H1 (cell line): ENCODE data around the gene PDYN. TPM values are rescaled to one million over a fixed set of nuclear protein-coding genes. Genes with fewer than 3 reads are reported as not detected.

ENCODE experiments used
- CTCF ChIA-PET: fragments of 300-600 bp; sonication (Branson Sonifier 250); formaldehyde crosslinking; loops from one replicate; lab custom pipeline; 2021; ENCODE audit not compliant: partially characterized antibody; lab: Charles Lee
- POLR2A ChIA-PET: fragments of 300-600 bp; sonication (Branson Sonifier 250); formaldehyde crosslinking; loops from one replicate; lab custom pipeline; 2021; ENCODE audit warnings: inconsistent platforms; ENCODE audit not compliant: partially characterized antibody; lab: Charles Lee
- DNase-seq, 2 experiments: peaks; one replicate each; pipeline versions ENCODE4 v3.0.0 to v3.0.0-alpha.2; 2010 to 2022; ENCODE audit warnings: low spot score in 2 of 2, low read depth in 1 of 2, mixed read lengths in 1 of 2
- FAIRE-seq: peaks from 2 replicates; lab custom pipeline; 2011; peaks lifted over from hg19 to GRCh38; lab: Jason Lieb, UNC
- H2AFZ ChIP-seq: 2 replicates; pipeline ENCODE4 v1.8.1; 2012; ENCODE audit warnings: low read length, inconsistent platforms
- H2AK5ac ChIP-seq: 2 replicates; pipeline ENCODE4 v1.6.1; 2013; ENCODE audit warnings: low read depth, low read length
- H2BK120ac ChIP-seq: replicated peaks from 2 replicates; pipeline ENCODE3; 2013; ENCODE audit warnings: low read depth, low read length, inconsistent platforms
- H2BK12ac ChIP-seq: 2 replicates; pipeline ENCODE4 v1.6.1; 2013; ENCODE audit warnings: low read depth, low read length
- H2BK15ac ChIP-seq: 2 replicates; pipeline ENCODE4 v1.6.1; 2013; ENCODE audit warnings: low read length
- H2BK20ac ChIP-seq: 2 replicates; pipeline ENCODE4 v1.6.1; 2013; ENCODE audit warnings: low read length
- H2BK5ac ChIP-seq: 2 replicates; pipeline ENCODE4 v1.6.1; 2013; ENCODE audit warnings: low read depth, low read length
- H3K14ac ChIP-seq: 2 replicates; pipeline ENCODE4 v1.6.1; 2013; ENCODE audit warnings: inconsistent platforms; ENCODE audit not compliant: insufficient read length
- H3K18ac ChIP-seq: 2 replicates; pipeline ENCODE4 v1.6.1; 2013; ENCODE audit warnings: low read length; ENCODE audit errors: extremely low read depth
- H3K23ac ChIP-seq: 2 replicates; pipeline ENCODE4 v1.6.1; 2013; ENCODE audit warnings: inconsistent platforms; ENCODE audit not compliant: insufficient read length
- H3K23me2 ChIP-seq: 2 replicates; pipeline ENCODE4 v1.6.1; 2013; ENCODE audit warnings: low read depth, low read length
- H3K27ac ChIP-seq: 2 replicates; pipeline ENCODE4 v1.6.1; 2011; ENCODE audit warnings: low read depth, low read length, inconsistent platforms
- H3K27me3 ChIP-seq, 4 experiments: replicated peaks in 1 of 4; 1 replicate in 1 of 4; 2 replicates in 3 of 4; pipeline versions ENCODE4 v1.6.1 to v1.8.1; 2011 to 2013; ENCODE audit warnings: low read length in 3 of 4, mild to moderate bottlenecking in 3 of 4, inconsistent platforms in 2 of 4, mixed read lengths in 2 of 4, moderate library complexity in 1 of 4; ENCODE audit not compliant: control insufficient read depth in 3 of 4, insufficient read depth in 3 of 4; ENCODE audit errors: extremely low read depth in 1 of 4
- H3K36me3 ChIP-seq, 4 experiments: 2 replicates each; pipeline versions ENCODE4 v1.6.1 to v1.8.1; 2011 to 2013; ENCODE audit warnings: mild to moderate bottlenecking in 4 of 4, low read length in 3 of 4, moderate library complexity in 2 of 4, control low read depth in 1 of 4, inconsistent platforms in 1 of 4; ENCODE audit not compliant: insufficient read depth in 4 of 4, control insufficient read depth in 2 of 4
- H3K4ac ChIP-seq: replicated peaks from 2 replicates; pipeline ENCODE3; 2013; ENCODE audit warnings: low read length, low read depth, mixed read lengths, inconsistent platforms; ENCODE audit not compliant: insufficient read length
- H3K4me1 ChIP-seq, 4 experiments: replicated peaks in 1 of 4; 1 replicate in 1 of 4; 2 replicates in 3 of 4; pipeline versions ENCODE4 v1.6.1 to v1.8.1; 2011 to 2013; ENCODE audit warnings: low read length in 3 of 4, inconsistent platforms in 2 of 4, mixed read lengths in 1 of 4; ENCODE audit not compliant: insufficient read depth in 4 of 4, control insufficient read depth in 3 of 4
- H3K4me2 ChIP-seq, 2 experiments: 2 replicates each; pipeline versions ENCODE4 v1.6.1 to v1.8.1; 2011 to 2013; ENCODE audit warnings: low read depth in 2 of 2, low read length in 2 of 2, control low read depth in 1 of 2, inconsistent platforms in 1 of 2, mild to moderate bottlenecking in 1 of 2; ENCODE audit not compliant: insufficient read depth in 1 of 2
- H3K4me3 ChIP-seq, 4 experiments: fragments of 200-600, 300-600 bp in 1 of 4; sonication (generic), shearing (Covaris generic), sonication (Bioruptor Twin) in 1 of 4; 2 replicates each; pipeline versions ENCODE4 v1.5.1 to v1.8.1; 2011 to 2016; ENCODE audit warnings: low read length in 4 of 4, low read depth in 3 of 4, control low read depth in 2 of 4, inconsistent platforms in 2 of 4, mild to moderate bottlenecking in 2 of 4, mixed read lengths in 1 of 4, moderate library complexity in 1 of 4; ENCODE audit not compliant: insufficient read depth in 2 of 4; ENCODE audit errors: extremely low read depth in 1 of 4
- H3K56ac ChIP-seq: replicated peaks from 2 replicates; pipeline ENCODE3; 2013; ENCODE audit warnings: low read depth, mild to moderate bottlenecking, mixed read lengths, low read length, inconsistent platforms; ENCODE audit not compliant: insufficient read length
- H3K79me1 ChIP-seq: 2 replicates; pipeline ENCODE4 v1.6.1; 2013; ENCODE audit warnings: low read depth, low read length, control low read depth
- H3K79me2 ChIP-seq, 2 experiments: 2 replicates each; pipeline versions ENCODE4 v1.6.1 to v1.8.1; 2012 to 2013; ENCODE audit warnings: low read length in 2 of 2, mild to moderate bottlenecking in 2 of 2, inconsistent platforms in 1 of 2; ENCODE audit not compliant: insufficient read depth in 2 of 2, control insufficient read depth in 1 of 2
- H3K9ac ChIP-seq, 4 experiments: replicated peaks in 1 of 4; 1 replicate in 1 of 4; 2 replicates in 3 of 4; pipeline versions ENCODE4 v1.6.1 to v1.8.1; 2011 to 2013; ENCODE audit warnings: low read depth in 3 of 4, low read length in 3 of 4, control low read depth in 2 of 4, mild to moderate bottlenecking in 2 of 4, moderate library complexity in 2 of 4, inconsistent platforms in 1 of 4; ENCODE audit errors: extremely low read depth in 1 of 4
- H3K9me3 ChIP-seq, 2 experiments: 2 replicates each; pipeline versions ENCODE4 v1.6.1 to v1.8.1; 2012 to 2013; ENCODE audit warnings: mild to moderate bottlenecking in 2 of 2, moderate library complexity in 2 of 2, control low read depth in 1 of 2, inconsistent platforms in 1 of 2, low read depth in 1 of 2, low read length in 1 of 2, mixed read lengths in 1 of 2; ENCODE audit not compliant: insufficient read depth in 2 of 2
- H4K20me1 ChIP-seq, 2 experiments: replicated peaks in 1 of 2; 2 replicates each; pipeline versions ENCODE3 to v1.8.1; 2011 to 2013; ENCODE audit warnings: inconsistent platforms in 2 of 2, low read length in 2 of 2, mild to moderate bottlenecking in 1 of 2; ENCODE audit not compliant: insufficient read depth in 2 of 2, control insufficient read depth in 1 of 2
- H4K5ac ChIP-seq: 2 replicates; pipeline ENCODE4 v1.6.1; 2013; ENCODE audit warnings: low read length, low read depth, mixed read lengths, inconsistent platforms; ENCODE audit not compliant: insufficient read length
- H4K8ac ChIP-seq: 2 replicates; pipeline ENCODE4 v1.8.0; 2013; ENCODE audit warnings: mild to moderate bottlenecking, moderate library complexity, low read length, inconsistent platforms; ENCODE audit not compliant: insufficient read depth; ENCODE audit errors: extremely low read depth
- H4K91ac ChIP-seq: replicated peaks from 2 replicates; pipeline ENCODE3; 2013; ENCODE audit warnings: low read length, mixed read lengths, inconsistent platforms; ENCODE audit not compliant: insufficient read length
- ATF3 ChIP-seq: IDR thresholded peaks from 2 replicates; pipeline ENCODE4 v1.6.1; 2011; ENCODE audit warnings: low read depth, mild to moderate bottlenecking, low read length; ENCODE audit not compliant: insufficient read depth
- CHD1 ChIP-seq: IDR thresholded peaks from 2 replicates; pipeline ENCODE4 v1.6.1; 2012; ENCODE audit warnings: low read depth, low read length, improper control_type of control experiment
- EZH2 ChIP-seq: fragments of 200-600 bp; sonication (generic); IDR thresholded peaks from 2 replicates; pipeline ENCODE4 v1.7.1; 2012; ENCODE audit warnings: low read depth, mild to moderate bottlenecking, moderate library complexity, low read length, inconsistent platforms; ENCODE audit not compliant: severe bottlenecking
- JUN ChIP-seq: IDR thresholded peaks from 2 replicates; pipeline ENCODE4 v1.6.1; 2011; ENCODE audit warnings: low read depth, mild to moderate bottlenecking, improper control_type of control experiment, low read length
- KDM5A ChIP-seq: fragments of 200-600 bp; IDR thresholded peaks from 2 replicates; pipeline ENCODE4 v1.7.1; 2012; ENCODE audit warnings: mild to moderate bottlenecking, low read length, inconsistent platforms, mixed read lengths
- RFX5 ChIP-seq: IDR thresholded peaks from 2 replicates; pipeline ENCODE4 v1.6.1; 2011; ENCODE audit warnings: low read depth, low read length, improper control_type of control experiment, borderline replicate concordance
- RNF2 ChIP-seq: fragments of 200-900, 300-1000 bp; sonication (generic); IDR thresholded peaks from 2 replicates; pipeline ENCODE4 v1.7.1; 2016; ENCODE audit warnings: borderline replicate concordance, low read depth, mild to moderate bottlenecking, antibody characterized with exemption, low read length; ENCODE audit not compliant: poor library complexity, severe bottlenecking; ENCODE audit errors: missing control alignments
- SIRT6 ChIP-seq: IDR thresholded peaks from one replicate; pipeline ENCODE4 v1.7.1; 2012; ENCODE audit warnings: low read length, inconsistent platforms
- SP2 ChIP-seq: IDR thresholded peaks from 2 replicates; pipeline ENCODE4 v1.6.1; 2012; ENCODE audit warnings: mild to moderate bottlenecking, low read length, inconsistent platforms
- WGBS, 2 experiments: shearing (Covaris generic) in 1 of 2; methylation state at CpG; one replicate each; pipeline versions ENCODE4 v1.1.6 to v1.1.7; 2013 to 2015; ENCODE audit warnings: low lambda C conversion rate in 2 of 2, mixed read lengths in 2 of 2, inconsistent platforms in 1 of 2, low coverage in 1 of 2, missing lambda C conversion rate in 1 of 2; ENCODE audit not compliant: insufficient replicate concordance in 2 of 2, insufficient coverage in 1 of 2, insufficient read length in 1 of 2; ENCODE audit errors: extremely low coverage in 1 of 2, missing lambda C conversion rate in 1 of 2; 5-methylcytosine and 5-hydroxymethylcytosine counted together
- polyA plus RNA-seq, 7 experiments: library from polyadenylated mRNA; depleted of rRNA in 3 of 7; stranded (reverse) in 5 of 7; unstranded in 2 of 7; fragments of >200 nt in 5 of 7; fragments of 200-250 nt in 2 of 7; gene quantifications; 1 replicate in 5 of 7; 2 replicates in 1 of 7; 4 replicates in 1 of 7; pipeline versions ENCODE4 v1.2.1 to v1.2.3, GENCODE V29; 2011 to 2013; ENCODE audit warnings: missing spikeins in 2 of 7, mixed read lengths in 2 of 7
- total RNA-seq: library from RNA; stranded (reverse); fragmentation: NEBNext Ultra II Directional; extraction: Animal tissue kit (Norgen Biotek cat#: 25700); gene quantifications from 2 replicates; pipeline ENCODE4 v1.2.1, GENCODE V29; 2021

Gene PDYN
- total and polyA plus RNA-seq, 2 of the 8 experiments (the other 6 are each of a cell fraction or from before 2014, with no cell fraction given), result 0.54 to 0.60 TPM

GRCh38 chr20:1929460-1929859, 64.4 kb downstream of the PDYN start:
- H3K23ac ChIP-seq, result no peak overlapping the region
- no peak for TF ChIP-seq EZH2
- no peak for TF ChIP-seq KDM5A
- TF ChIP-seq SP2, result no peak
- no peak for TF ChIP-seq JUN
- no peak for TF ChIP-seq ATF3
- TF ChIP-seq CHD1, result no peak
- TF ChIP-seq RFX5, result no peak
- TF ChIP-seq SIRT6, result no peak
- TF ChIP-seq RNF2, result no peak
- no peaks in the 10 kb centered on the region for H3K9me3 ChIP-seq
- H3K4ac ChIP-seq, result no peak overlapping the region
- H3K18ac ChIP-seq, result no peak overlapping the region
- H4K5ac ChIP-seq, result no peak overlapping the region
- no peak overlapping the region for H2AK5ac ChIP-seq
- no peak overlapping the region for H2AFZ ChIP-seq
- H4K8ac ChIP-seq, result no peak overlapping the region
- H3K27me3 ChIP-seq, result no peaks in the 10 kb centered on the region
- H3K9ac ChIP-seq, result no peak overlapping the region
- no peak overlapping the region for H3K56ac ChIP-seq
- 0 out of 2 replicates have a peak overlapping the region, but pooled peaks have one; percentile 28 for H2BK5ac ChIP-seq
- H3K4me2 ChIP-seq, result no peak overlapping the region
- no peak overlapping the region for H2BK120ac ChIP-seq
- no peak overlapping the region for H4K91ac ChIP-seq
- WGBS, 2 experiments, result 96% methylated on average over 3 of the region's 3 CpGs; no CpG with 5 or more reads in 1 of the 2 experiments
- ChIA-PET CTCF (interaction anchor here (0.7 kb wide), 1 partner anchor 19 kb away, joined by 3 read pairs; no protein-coding TSS in a partner anchor), POLR2A (no interaction called here)
- no peak overlapping the region for H2BK15ac ChIP-seq
- H3K23me2 ChIP-seq, result no peaks in the 10 kb centered on the region
- H3K79me2 ChIP-seq, result no peaks in the 10 kb centered on the region
- peak overlapping the region; percentile 4; the same call in 1 of the 2 replicates for H2BK12ac ChIP-seq
- no peak overlapping the region for H3K27ac ChIP-seq
- H3K4me1 ChIP-seq, result peaks cover 0 to 6% (median 2%) of the 10 kb centered on the region in 4 experiments; a peak in 5 of 7 replicates
- no peak for DNase-seq
- no peak overlapping the region for H3K14ac ChIP-seq
- no peaks in the 10 kb centered on the region for H4K20me1 ChIP-seq
- no peaks in the 10 kb centered on the region for H3K36me3 ChIP-seq
- H3K4me3 ChIP-seq, result no peak overlapping the region
- H2BK20ac ChIP-seq, result no peak overlapping the region
- H3K79me1 ChIP-seq, result no peaks in the 10 kb centered on the region
- no peak for FAIRE-seq
